GM12878 (cell line): Measurements from ENCODE around the gene CHRM2. TPM values are rescaled to one million over a fixed set of nuclear protein-coding genes. Genes with fewer than 3 reads are reported as not detected.

Source experiments
- ATAC-seq: fragments of 200-7000 bp; cut with Tn5 transposase; 3 replicates; pipeline ENCODE4 v1.9.1; 2020; ENCODE audit warnings: mild to moderate bottlenecking, moderate library complexity
- BruUV-seq: library from RNA; stranded (reverse); fragments of 400-500 nt; replicated peaks from 2 replicates; lab custom pipeline; 2021; lab: Mats Ljungman, UMichigan
- CTCF ChIA-PET: fragments of 300-600 bp; sonication (Branson Sonifier 250); formaldehyde crosslinking; extraction: SDS; loops from one replicate; lab custom pipeline; 2021; ENCODE audit warnings: inconsistent platforms; lab: Yijun Ruan, JAX
- POLR2A ChIA-PET: fragments of 350-600 bp; formaldehyde crosslinking; extraction: SDS; loops from one replicate; lab custom pipeline; 2021; ENCODE audit warnings: inconsistent platforms; lab: Charles Lee
- RAD21 ChIA-PET: fragments of 300-600 bp; sonication (Branson Sonifier 250); formaldehyde crosslinking; loops from one replicate; lab custom pipeline; 2023; ENCODE audit warnings: antibody characterized with exemption; ENCODE audit not compliant: unreplicated experiment; lab: Charles Lee
- SMC1A ChIA-PET: fragments of 300-600 bp; sonication (Branson Sonifier 250); formaldehyde crosslinking; loops from one replicate; lab custom pipeline; 2023; ENCODE audit not compliant: unreplicated experiment, uncharacterized antibody; lab: Charles Lee
- DNase-seq: peaks from one replicate; pipeline ENCODE4 v3.0.0-alpha.2; 2011; ENCODE audit warnings: low read depth, low spot score
- FAIRE-seq: peaks from 3 replicates; lab custom pipeline; 2011; peaks lifted over from hg19 to GRCh38; lab: Jason Lieb, UNC
- H2AFZ ChIP-seq: 2 replicates; pipeline ENCODE4 v1.6.0; 2011; ENCODE audit warnings: low read depth, low read length, control low read depth; ENCODE audit not compliant: control insufficient read depth
- H3K27ac ChIP-seq: 2 replicates; pipeline ENCODE4 v1.5.1; 2011; ENCODE audit warnings: control low read depth; ENCODE audit not compliant: control insufficient read depth, insufficient read depth
- H3K27me3 ChIP-seq, 2 experiments: replicated peaks in 1 of 2; 2 replicates each; pipeline versions ENCODE4 v1.6.0 to v1.6.1; 2011; ENCODE audit warnings: low read length in 1 of 2; ENCODE audit not compliant: control insufficient read depth in 2 of 2, insufficient read depth in 2 of 2
- H3K36me3 ChIP-seq, 2 experiments: 2 replicates each; pipeline ENCODE4 v1.5.1; 2011; ENCODE audit warnings: low read length in 1 of 2; ENCODE audit not compliant: control insufficient read depth in 2 of 2, insufficient read depth in 2 of 2
- H3K4me1 ChIP-seq: 2 replicates; pipeline ENCODE4 v1.6.1; 2011; ENCODE audit warnings: mild to moderate bottlenecking, low read length, moderate library complexity, mixed read lengths; ENCODE audit not compliant: control insufficient read depth, insufficient read depth
- H3K4me2 ChIP-seq: 2 replicates; pipeline ENCODE4 v1.6.0; 2011; ENCODE audit warnings: control low read depth; ENCODE audit not compliant: control insufficient read depth, insufficient read depth
- H3K4me3 ChIP-seq: fragments of 200-600 bp; sonication (generic); 2 replicates; pipeline ENCODE4 v1.5.1; 2016
- H3K79me2 ChIP-seq: 2 replicates; pipeline ENCODE4 v1.6.0; 2011; ENCODE audit warnings: low read length; ENCODE audit not compliant: control insufficient read depth, insufficient read depth
- H3K9ac ChIP-seq: 2 replicates; pipeline ENCODE4 v1.8.0; 2011; ENCODE audit warnings: low read length, control low read depth, mixed read lengths; ENCODE audit not compliant: control insufficient read depth, insufficient read depth
- H3K9me3 ChIP-seq: replicated peaks from 3 replicates; pipeline ENCODE4 v1.5.1; 2011; ENCODE audit warnings: mild to moderate bottlenecking, low read length; ENCODE audit not compliant: control insufficient read depth, insufficient read depth
- H4K20me1 ChIP-seq: 2 replicates; pipeline ENCODE4 v1.6.0; 2011; ENCODE audit not compliant: control insufficient read depth, insufficient read depth
- DPF2 ChIP-seq: fragments of 450-650 bp; IDR thresholded peaks from 2 replicates; pipeline ENCODE4 v1.6.1; 2017; ENCODE audit warnings: mild to moderate bottlenecking
- GABPA ChIP-seq: IDR thresholded peaks from 2 replicates; pipeline ENCODE4 v1.6.1; 2014; ENCODE audit warnings: antibody characterized with exemption, low read depth, mild to moderate bottlenecking, inconsistent platforms
- HDAC6 ChIP-seq: fragments of 200-600 bp; sonication (generic); IDR thresholded peaks from one replicate; pipeline ENCODE4 v1.8.0; 2017; ENCODE audit warnings: antibody characterized with exemption; ENCODE audit not compliant: unreplicated experiment
- SP1 ChIP-seq: IDR thresholded peaks from one replicate; pipeline ENCODE4 v1.6.1; 2011; ENCODE audit warnings: low read depth, low read length
- SPI1 ChIP-seq: IDR thresholded peaks from 2 replicates; pipeline ENCODE4 v1.6.1; 2011; ENCODE audit warnings: low read depth, mild to moderate bottlenecking, low read length, moderate library complexity, borderline replicate concordance; ENCODE audit not compliant: insufficient read depth
- YBX1 ChIP-seq: fragments of 450-650 bp; IDR thresholded peaks from 2 replicates; pipeline ENCODE4 v1.6.1; 2016; ENCODE audit warnings: antibody characterized with exemption
- WGBS: methylation state at CpG from one replicate; pipeline ENCODE4 v1.1.6; 2016; ENCODE audit warnings: low lambda C conversion rate; ENCODE audit not compliant: insufficient replicate concordance, insufficient coverage; ENCODE audit errors: missing lambda C conversion rate; 5-methylcytosine and 5-hydroxymethylcytosine counted together
- in situ Hi-C: fragments of 300-500 bp; cut with MboI; formaldehyde crosslinking; loops from 9 replicates; pipeline ENCODE4 v1.14.3; 2018; ENCODE audit warnings: mixed read lengths
- intact Hi-C: fragments of 100-400 bp; cut with micrococcal nuclease; formaldehyde crosslinking; loops from one replicate; pipeline ENCODE4 v1.14.2; 2022; ENCODE audit not compliant: unreplicated experiment
- polyA plus RNA-seq, 11 experiments: library from polyadenylated mRNA; depleted of rRNA in 4 of 11; unstranded in 6 of 11; stranded (reverse) in 5 of 11; fragments of >200 nt; fragmentation: Nextera tagmentation in 4 of 11; fragmentation: Illumina TruSeq in 1 of 11; extraction: Ambion mirVana in 4 of 11; extraction: Trizol in 1 of 11; gene quantifications; 1 replicate in 1 of 11; 2 replicates in 10 of 11; pipeline versions ENCODE4 v1.2.1 to v1.2.3, GENCODE V29; 2011 to 2016; ENCODE audit warnings: inconsistent platforms in 2 of 11, missing spikeins in 2 of 11, low read depth in 1 of 11
- total RNA-seq, 4 experiments: library from RNA; depleted of rRNA in 3 of 4; stranded (reverse); fragments of >200 nt in 3 of 4; fragmentation: Illumina TruSeq in 1 of 4; extraction: Trizol in 1 of 4; gene quantifications; 2 replicates each; pipeline versions ENCODE4 v1.2.1 to v1.2.3, GENCODE V29; 2013 to 2021
- TF ChIP-seq, protein P1 (sequence below): fragments of 450-650 bp; IDR thresholded peaks from 2 replicates; pipeline ENCODE4 v1.6.1; 2017; ENCODE audit warnings: mild to moderate bottlenecking, moderate library complexity
- TF ChIP-seq, protein P2 (sequence below): fragments of 450-650 bp; IDR thresholded peaks from 2 replicates; pipeline ENCODE4 v1.6.1; 2018; ENCODE audit warnings: mild to moderate bottlenecking, low read depth, moderate library complexity; ENCODE audit not compliant: partially characterized antibody
- TF ChIP-seq, protein P3 (sequence below): IDR thresholded peaks from 2 replicates; pipeline ENCODE4 v1.6.1; 2012; ENCODE audit warnings: low read depth, low read length, improper control_type of control experiment

CHRM2 gene
- total and polyA plus RNA-seq, 10 of the 15 experiments (the other 5 are each of a cell fraction or from before 2014, with no cell fraction given): 0.05 TPM; not detected in 9

DNA sequence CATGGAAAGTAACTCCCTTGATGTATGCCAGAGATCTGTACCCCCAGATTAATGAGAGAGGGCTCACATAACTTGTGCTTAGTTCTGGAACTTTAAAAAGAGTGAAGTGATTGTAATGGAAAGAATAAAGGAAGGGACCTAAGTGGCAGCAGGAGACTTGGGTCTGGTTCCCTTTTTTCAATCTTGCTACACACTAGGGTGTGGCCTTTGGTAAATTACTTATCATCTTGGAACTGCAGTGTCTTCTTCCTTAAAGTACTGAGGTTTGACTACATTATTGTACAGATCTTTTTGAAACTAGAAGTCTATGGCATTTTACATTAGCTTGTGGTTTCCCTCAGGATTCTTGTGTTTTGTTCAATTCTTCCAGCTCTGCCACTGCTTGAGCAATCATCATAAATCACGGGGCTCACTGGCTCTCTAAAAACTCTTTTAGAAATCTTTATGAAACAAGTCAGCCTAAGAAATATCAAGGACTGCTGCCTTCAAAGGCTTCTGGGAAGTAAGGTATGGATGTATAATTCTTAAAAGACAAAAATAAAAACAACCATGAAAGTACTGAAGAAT is 22.5 kb upstream of the CHRM2 start:
- ChIA-PET SMC1A (no interaction called here), CTCF (interaction anchor here (0.7 kb wide), 1 partner anchor 10 kb away, joined by 3 read pairs; no protein-coding TSS in a partner anchor), POLR2A (no interaction called here)
- H3K9me3 ChIP-seq: no peaks in the 10 kb centered on the region
- H3K79me2 ChIP-seq: no peaks in the 10 kb centered on the region
- no peak overlapping the region for H3K27ac ChIP-seq
- no peak overlapping the region for H2AFZ ChIP-seq
- BruUV-seq: no TSS peak
- no peak for ATAC-seq
- H3K36me3 ChIP-seq: no peaks in the 10 kb centered on the region
- FAIRE-seq: no peak
- 0% methylated on average over 1 of the region's 1 CpG for WGBS
- in situ Hi-C loops: no loop called here
- intact Hi-C loops: no loop called here
- no peak overlapping the region for H3K4me2 ChIP-seq
- H3K4me3 ChIP-seq: no peak overlapping the region
- no peak overlapping the region for H3K9ac ChIP-seq
- no peaks in the 10 kb centered on the region for H3K4me1 ChIP-seq
- TF ChIP-seq YBX1 (no peak), GABPA (no peak)
- TF ChIP-seq, all 136 proteins: peak for 0
- RAD21 ChIA-PET: no interaction called here
- Histone ChIP-seq H4K20me1 (no peaks in the 10 kb centered on the region), H3K27me3 (no peaks in the 10 kb centered on the region)
- DNase-seq: no peak

DNA sequence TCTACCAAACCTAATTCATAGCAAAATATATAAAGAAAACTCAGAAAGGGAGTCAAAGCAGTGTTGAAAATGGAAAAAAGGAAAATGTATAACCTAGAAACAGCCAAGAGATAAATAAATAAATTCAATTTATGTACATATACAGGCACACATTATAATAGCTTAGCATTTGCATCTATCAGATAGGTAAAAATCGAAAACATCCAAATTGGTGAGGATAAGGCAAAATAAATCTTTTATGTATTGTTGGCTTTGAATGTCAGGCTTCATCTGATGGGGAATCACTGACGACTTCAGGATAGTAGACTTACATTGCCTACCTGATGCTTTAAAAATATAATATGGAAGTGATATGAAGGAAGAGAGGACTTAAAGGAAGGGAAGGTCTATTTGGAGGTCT is 20.6 kb upstream of the CHRM2 start:
- H2AFZ ChIP-seq: no peak overlapping the region
- no peaks in the 10 kb centered on the region for H4K20me1 ChIP-seq
- ChIA-PET RAD21 (no interaction called here), CTCF (no interaction called here), SMC1A (no interaction called here), POLR2A (no interaction called here)
- BruUV-seq: no TSS peak
- no peaks in the 10 kb centered on the region for H3K27me3 ChIP-seq
- H3K36me3 ChIP-seq: no peaks in the 10 kb centered on the region
- 8% methylated on average over 2 of the region's 2 CpGs for WGBS
- intact Hi-C loops (no loop called here), in situ Hi-C loops (no loop called here)
- H3K4me3 ChIP-seq: no peak overlapping the region
- FAIRE-seq (no peak), ATAC-seq (no peak), DNase-seq (no peak)
- no peak overlapping the region for H3K27ac ChIP-seq
- no peaks in the 10 kb centered on the region for H3K9me3 ChIP-seq
- H3K4me2 ChIP-seq: no peak overlapping the region
- no peaks in the 10 kb centered on the region for H3K79me2 ChIP-seq
- no peaks in the 10 kb centered on the region for H3K4me1 ChIP-seq
- no peak overlapping the region for H3K9ac ChIP-seq
- TF ChIP-seq DPF2 (no peak), HDAC6 (no peak), SP1 (no peak), SPI1 (no peak)
- TF ChIP-seq, protein P1, sequence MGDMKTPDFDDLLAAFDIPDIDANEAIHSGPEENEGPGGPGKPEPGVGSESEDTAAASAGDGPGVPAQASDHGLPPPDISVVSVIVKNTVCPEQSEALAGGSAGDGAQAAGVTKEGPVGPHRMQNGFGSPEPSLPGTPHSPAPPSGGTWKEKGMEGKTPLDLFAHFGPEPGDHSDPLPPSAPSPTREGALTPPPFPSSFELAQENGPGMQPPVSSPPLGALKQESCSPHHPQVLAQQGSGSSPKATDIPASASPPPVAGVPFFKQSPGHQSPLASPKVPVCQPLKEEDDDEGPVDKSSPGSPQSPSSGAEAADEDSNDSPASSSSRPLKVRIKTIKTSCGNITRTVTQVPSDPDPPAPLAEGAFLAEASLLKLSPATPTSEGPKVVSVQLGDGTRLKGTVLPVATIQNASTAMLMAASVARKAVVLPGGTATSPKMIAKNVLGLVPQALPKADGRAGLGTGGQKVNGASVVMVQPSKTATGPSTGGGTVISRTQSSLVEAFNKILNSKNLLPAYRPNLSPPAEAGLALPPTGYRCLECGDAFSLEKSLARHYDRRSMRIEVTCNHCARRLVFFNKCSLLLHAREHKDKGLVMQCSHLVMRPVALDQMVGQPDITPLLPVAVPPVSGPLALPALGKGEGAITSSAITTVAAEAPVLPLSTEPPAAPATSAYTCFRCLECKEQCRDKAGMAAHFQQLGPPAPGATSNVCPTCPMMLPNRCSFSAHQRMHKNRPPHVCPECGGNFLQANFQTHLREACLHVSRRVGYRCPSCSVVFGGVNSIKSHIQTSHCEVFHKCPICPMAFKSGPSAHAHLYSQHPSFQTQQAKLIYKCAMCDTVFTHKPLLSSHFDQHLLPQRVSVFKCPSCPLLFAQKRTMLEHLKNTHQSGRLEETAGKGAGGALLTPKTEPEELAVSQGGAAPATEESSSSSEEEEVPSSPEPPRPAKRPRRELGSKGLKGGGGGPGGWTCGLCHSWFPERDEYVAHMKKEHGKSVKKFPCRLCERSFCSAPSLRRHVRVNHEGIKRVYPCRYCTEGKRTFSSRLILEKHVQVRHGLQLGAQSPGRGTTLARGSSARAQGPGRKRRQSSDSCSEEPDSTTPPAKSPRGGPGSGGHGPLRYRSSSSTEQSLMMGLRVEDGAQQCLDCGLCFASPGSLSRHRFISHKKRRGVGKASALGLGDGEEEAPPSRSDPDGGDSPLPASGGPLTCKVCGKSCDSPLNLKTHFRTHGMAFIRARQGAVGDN: no peak
- TF ChIP-seq, protein P2, sequence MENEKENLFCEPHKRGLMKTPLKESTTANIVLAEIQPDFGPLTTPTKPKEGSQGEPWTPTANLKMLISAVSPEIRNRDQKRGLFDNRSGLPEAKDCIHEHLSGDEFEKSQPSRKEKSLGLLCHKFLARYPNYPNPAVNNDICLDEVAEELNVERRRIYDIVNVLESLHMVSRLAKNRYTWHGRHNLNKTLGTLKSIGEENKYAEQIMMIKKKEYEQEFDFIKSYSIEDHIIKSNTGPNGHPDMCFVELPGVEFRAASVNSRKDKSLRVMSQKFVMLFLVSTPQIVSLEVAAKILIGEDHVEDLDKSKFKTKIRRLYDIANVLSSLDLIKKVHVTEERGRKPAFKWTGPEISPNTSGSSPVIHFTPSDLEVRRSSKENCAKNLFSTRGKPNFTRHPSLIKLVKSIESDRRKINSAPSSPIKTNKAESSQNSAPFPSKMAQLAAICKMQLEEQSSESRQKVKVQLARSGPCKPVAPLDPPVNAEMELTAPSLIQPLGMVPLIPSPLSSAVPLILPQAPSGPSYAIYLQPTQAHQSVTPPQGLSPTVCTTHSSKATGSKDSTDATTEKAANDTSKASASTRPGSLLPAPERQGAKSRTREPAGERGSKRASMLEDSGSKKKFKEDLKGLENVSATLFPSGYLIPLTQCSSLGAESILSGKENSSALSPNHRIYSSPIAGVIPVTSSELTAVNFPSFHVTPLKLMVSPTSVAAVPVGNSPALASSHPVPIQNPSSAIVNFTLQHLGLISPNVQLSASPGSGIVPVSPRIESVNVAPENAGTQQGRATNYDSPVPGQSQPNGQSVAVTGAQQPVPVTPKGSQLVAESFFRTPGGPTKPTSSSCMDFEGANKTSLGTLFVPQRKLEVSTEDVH: no peak
- TF ChIP-seq, protein P3, sequence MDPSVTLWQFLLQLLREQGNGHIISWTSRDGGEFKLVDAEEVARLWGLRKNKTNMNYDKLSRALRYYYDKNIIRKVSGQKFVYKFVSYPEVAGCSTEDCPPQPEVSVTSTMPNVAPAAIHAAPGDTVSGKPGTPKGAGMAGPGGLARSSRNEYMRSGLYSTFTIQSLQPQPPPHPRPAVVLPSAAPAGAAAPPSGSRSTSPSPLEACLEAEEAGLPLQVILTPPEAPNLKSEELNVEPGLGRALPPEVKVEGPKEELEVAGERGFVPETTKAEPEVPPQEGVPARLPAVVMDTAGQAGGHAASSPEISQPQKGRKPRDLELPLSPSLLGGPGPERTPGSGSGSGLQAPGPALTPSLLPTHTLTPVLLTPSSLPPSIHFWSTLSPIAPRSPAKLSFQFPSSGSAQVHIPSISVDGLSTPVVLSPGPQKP: no peak
